GM20431 (cell line): Measurements from ENCODE around the gene SOX1.

Experiments
- in situ Hi-C: fragments of 300-500 bp; cut with MseI, MboI; formaldehyde crosslinking; loops from one replicate; pipeline ENCODE4 v1.15.0; 2020; ENCODE audit warnings: low sequenced_read_pairs; ENCODE audit not compliant: unreplicated experiment

The SOX1 gene

GRCh38 chr13:112103260-112103838 is 36.4 kb downstream of the SOX1 start:
- in situ Hi-C loops, result no loop called here

GRCh38 chr13:112103961-112104880 is 37.3 kb downstream of the SOX1 start:
- in situ Hi-C loops, result no loop called here

- in situ Hi-C loops, result no loop called here
These were observed 37.9 kb downstream of the SOX1 start for GRCh38 chr13:112104881-112105234.

- in situ Hi-C loops, result no loop called here
These were observed 38.3 kb downstream of the SOX1 start for GRCh38 chr13:112105244-112105681.

- in situ Hi-C loops, result no loop called here
These were observed 38.9 kb downstream of the SOX1 start for GRCh38 chr13:112105892-112106291.

- in situ Hi-C loops, result no loop called here
These were observed 39.7 kb downstream of the SOX1 start for GRCh38 chr13:112106478-112107141.

GRCh38 chr13:112107289-112107688 is 40.3 kb downstream of the SOX1 start:
- in situ Hi-C loops, result no loop called here

GRCh38 chr13:112110479-112110878 is 43.5 kb downstream of the SOX1 start:
- in situ Hi-C loops, result no loop called here

GRCh38 chr13:112111239-112111857 is 44.4 kb downstream of the SOX1 start:
- in situ Hi-C loops, result no loop called here

- in situ Hi-C loops, result no loop called here
These were observed 45.8 kb downstream of the SOX1 start for GRCh38 chr13:112112534-112113276.

GRCh38 chr13:112113348-112113747 is 46.4 kb downstream of the SOX1 start:
- in situ Hi-C loops, result no loop called here

- in situ Hi-C loops, result no loop called here
These were observed 46.9 kb downstream of the SOX1 start for GRCh38 chr13:112113851-112114250.

GRCh38 chr13:112114391-112114790 is 47.4 kb downstream of the SOX1 start:
- in situ Hi-C loops, result no loop called here

GRCh38 chr13:112115403-112116091 is 48.6 kb downstream of the SOX1 start:
- in situ Hi-C loops, result no loop called here

- in situ Hi-C loops, result no loop called here
These were observed 49.4 kb downstream of the SOX1 start for GRCh38 chr13:112116187-112116950.

GRCh38 chr13:112117258-112117954 is 50.5 kb downstream of the SOX1 start:
- in situ Hi-C loops, result no loop called here

GRCh38 chr13:112117955-112118302 is 51.0 kb downstream of the SOX1 start:
- in situ Hi-C loops, result no loop called here

GRCh38 chr13:112118451-112119064 is 51.6 kb downstream of the SOX1 start:
- in situ Hi-C loops, result no loop called here
